ENCODE results near the gene SPAG6.

Gene SPAG6

DNA sequence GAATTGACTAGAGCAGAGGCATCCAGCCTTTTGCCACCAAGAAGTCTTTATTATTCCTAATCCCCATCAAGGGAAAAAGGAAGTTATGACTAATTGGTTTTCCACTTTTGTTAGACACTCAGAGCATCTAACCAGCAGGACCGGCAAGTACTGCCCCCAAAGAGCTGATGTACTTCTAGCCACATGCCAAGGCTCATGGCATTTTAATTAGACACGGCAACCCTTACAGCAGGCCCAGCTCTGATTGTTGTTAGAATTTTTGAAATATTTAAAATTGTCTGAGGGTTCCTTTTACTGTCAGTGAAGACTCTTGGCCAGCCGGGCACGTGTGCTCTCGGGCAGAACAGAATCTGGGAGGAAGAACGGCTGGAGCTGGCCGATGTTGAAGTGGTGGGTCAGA is 114.8 kb downstream of the SPAG6 start:
- DNase-seq (ENCODE audit: low read depth in 2 of 2) = no peak

DNA sequence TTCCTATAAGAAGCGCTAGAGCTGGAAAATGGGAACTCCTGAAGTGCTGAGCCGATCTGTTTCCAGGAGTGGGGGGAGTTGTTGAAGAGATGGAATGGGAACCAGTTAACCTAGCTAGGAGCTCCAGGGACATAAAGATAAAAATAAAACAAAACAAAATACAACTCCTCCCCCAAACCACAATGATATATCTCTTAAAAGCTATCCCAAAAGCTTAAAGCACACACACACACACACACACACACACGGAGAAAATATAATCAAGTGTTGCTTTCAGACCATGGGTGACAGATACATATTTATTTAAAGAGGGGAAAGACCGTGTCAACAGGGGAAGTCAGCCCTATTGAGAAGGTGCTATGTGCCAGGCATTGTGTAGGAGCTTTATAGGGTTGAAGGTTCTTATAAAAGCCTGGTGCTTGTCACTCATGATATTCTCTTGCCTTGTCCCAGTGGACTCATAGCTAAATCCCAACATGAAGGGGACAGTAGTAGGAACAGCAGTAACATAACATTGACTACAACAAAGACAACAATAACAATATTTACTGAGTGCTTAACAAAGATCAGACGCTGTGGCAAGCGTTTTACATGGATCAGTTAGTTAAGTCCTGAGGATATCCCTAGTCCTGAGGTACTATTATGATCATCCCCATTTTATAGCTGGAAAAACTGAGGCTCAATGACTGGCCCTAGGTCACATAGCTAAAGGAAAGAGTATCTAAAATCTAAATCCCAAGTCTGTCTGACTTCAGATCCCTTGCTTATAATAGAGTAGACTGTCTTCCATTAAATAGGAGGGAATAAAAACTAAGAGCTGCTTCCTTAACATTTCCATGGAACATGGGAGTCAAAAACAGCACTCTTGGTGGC is 115.5 kb downstream of the SPAG6 start:
- no peak for DNase-seq (ENCODE audit: low read depth in 2 of 2)

DNA sequence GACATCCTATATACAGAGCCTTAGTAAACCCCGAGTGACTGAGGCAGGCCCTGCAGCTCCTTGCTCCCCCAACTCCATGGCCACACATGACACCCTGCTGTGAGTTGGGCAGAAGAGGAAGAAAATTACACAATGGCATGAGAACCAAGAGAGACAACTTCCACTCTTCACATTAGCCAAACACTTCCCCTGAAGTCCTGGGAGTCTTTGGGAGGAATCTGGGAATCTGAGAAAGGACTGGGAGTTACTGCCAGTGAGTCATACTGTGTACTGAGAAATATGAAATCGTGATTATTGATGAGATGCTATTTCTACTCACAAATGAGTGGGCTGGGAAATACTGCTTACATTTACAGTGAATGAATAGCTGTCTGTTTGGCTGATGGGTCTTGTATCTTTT is 116.6 kb downstream of the SPAG6 start:
- no peak for DNase-seq (ENCODE audit: low read depth in 2 of 2)

DNA sequence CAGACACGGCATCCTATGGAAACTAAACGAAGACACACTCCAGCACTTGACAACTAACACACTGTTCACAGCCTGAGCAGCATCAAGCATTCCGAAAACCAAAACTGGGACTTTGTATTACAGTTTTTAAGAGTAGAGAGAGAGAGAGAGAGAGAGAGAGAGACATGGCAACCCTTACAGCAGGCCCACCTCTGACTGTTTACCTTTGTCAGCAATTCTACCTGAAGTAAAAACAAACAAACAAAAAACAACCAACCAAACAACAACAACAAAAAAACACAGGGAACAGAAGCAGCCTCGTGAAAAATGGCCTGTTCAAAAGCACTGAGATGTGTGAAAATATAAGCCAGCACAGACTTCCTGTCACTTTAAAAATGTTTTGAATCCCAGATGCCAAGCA is 118.0 kb downstream of the SPAG6 start:
- no peak for DNase-seq (ENCODE audit: low read depth in 2 of 2)

DNA sequence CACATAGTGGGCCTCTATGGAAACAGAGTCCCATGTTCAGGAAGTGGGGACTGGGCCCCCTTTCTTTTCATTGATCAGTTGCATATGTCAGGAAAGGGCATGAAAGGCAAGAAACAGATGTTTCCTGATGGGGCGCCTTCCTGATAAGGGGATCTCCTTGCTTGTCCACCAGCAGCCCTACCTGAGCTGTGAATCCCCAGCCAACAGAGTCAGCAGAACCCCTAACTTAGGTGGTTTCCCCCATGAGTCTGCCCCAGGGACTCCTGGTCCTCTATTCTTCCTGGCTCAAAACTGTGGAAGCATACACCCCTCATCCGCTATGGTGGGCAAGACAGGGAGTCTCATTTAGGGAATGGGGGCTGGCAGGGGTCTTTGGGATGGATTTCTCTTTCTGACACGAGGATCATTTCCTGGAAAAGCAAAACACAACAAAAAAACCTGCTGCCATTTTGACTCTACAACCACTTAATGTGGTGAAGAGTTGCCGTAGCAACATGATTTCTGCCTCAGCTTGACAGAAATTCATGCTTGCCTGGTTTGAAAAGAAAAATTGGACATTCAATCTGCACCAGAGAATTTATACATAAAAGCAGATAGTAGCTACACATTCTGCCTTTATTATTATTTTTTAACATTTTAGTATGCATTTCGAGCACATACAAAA is 119.8 kb downstream of the SPAG6 start:
- DNase-seq (ENCODE audit: low read depth in 2 of 2) = no peak

DNA sequence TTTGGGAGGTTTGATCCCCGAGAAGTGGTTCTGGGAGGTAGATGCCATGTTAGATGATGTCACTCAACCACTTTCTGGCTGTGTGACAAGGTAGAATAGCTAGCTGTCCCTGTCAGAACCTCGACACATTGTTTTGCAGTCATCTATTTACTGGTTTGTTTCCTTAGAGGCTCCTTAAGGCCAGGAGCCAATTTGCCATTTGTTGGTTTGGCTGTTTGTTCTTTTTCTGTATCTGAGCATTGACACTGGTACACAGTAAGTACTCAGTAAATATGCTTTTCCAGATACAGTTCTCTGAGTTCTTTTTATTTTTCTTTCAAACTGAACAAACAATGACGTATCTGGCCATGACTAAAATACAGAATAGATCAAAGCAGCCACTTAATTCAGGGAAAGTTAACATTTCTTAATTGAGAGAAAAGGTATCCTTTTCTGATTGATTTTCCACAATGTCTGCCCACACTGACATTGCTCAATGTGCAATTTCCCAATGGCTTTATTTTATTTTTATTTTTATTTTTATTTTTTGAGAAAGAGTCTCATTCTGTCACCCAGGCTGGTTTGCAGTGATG is 121.6 kb downstream of the SPAG6 start:
- DNase-seq (ENCODE audit: low read depth in 2 of 2) = no peak
